ENCODE results near the gene CES2. TPM values are rescaled to one million over a fixed set of nuclear protein-coding genes. Genes with fewer than 3 reads are reported as not detected.
"Not testable (repeated sequence)": the region's sequence is repeated elsewhere in the genome, so short reads cannot be mapped to it uniquely, and the experiment has no call there.

The CES2 gene
- total RNA-seq, 4 donors from 2014 or later = 113 to 4,512 (median 3,000) TPM

GRCh38 chr16:66986559-66986958, 51.2 kb downstream of the CES2 start:
- no peak for DNase-seq
- no peak overlapping the region for H3K4me3 ChIP-seq
- no peaks in the 10 kb centered on the region for H3K9me3 ChIP-seq
- no peaks in the 10 kb centered on the region for H3K4me1 ChIP-seq
- H3K36me3 ChIP-seq = no peaks in the 10 kb centered on the region
- no peaks in the 10 kb centered on the region for H3K27me3 ChIP-seq
- no peak for TF ChIP-seq POLR2A (IDR thresholded peaks at IDR 0.05)
- H3K27ac ChIP-seq = no peak overlapping the region

- TF ChIP-seq POLR2A (IDR thresholded peaks at IDR 0.05) = no peak
- no peak for TF ChIP-seq CTCF (IDR thresholded peaks at IDR 0.05)
- no peaks in the 10 kb centered on the region for H3K36me3 ChIP-seq
- no peak within 1 kb of the TSS for H3K27ac ChIP-seq
- H3K4me3 ChIP-seq = no peak within 1 kb of the TSS
- no peaks in the 10 kb centered on the region for H3K27me3 ChIP-seq
- no peaks in the 10 kb centered on the region for H3K4me1 ChIP-seq
- no peaks in the 10 kb centered on the region for H3K9me3 ChIP-seq
- peak in 1 of 3 donors; percentile 58 for DNase-seq
Observed at GRCh38 chr16:66988197-66988788, 53.0 kb downstream of the CES2 start, which contains the start of gene CES4A. Gene CES4A (plus strand): TSS chr16:66988589. CDS start chr16:66988773, 184 bp downstream.

- TF ChIP-seq POLR2A (IDR thresholded peaks at IDR 0.05) = no peak
- TF ChIP-seq CTCF (IDR thresholded peaks at IDR 0.05) = no peak
- no peaks in the 10 kb centered on the region for H3K36me3 ChIP-seq
Observed at GRCh38 chr16:66991545-66992077, 56.3 kb downstream of the CES2 start.

GRCh38 chr16:66993558-66993957, 58.2 kb downstream of the CES2 start:
- H3K27me3 ChIP-seq, DNase-seq, H3K4me1 ChIP-seq, H3K36me3 ChIP-seq, H3K4me3 ChIP-seq, H3K9me3 ChIP-seq, H3K27ac ChIP-seq: not testable (repeated sequence)

More at GRCh38 chr16:66991545-66992077, 56.3 kb downstream of the CES2 start:
- DNase-seq = no peak
- Histone ChIP-seq H3K27ac (no peak overlapping the region), H3K4me1 (no peaks in the 10 kb centered on the region), H3K9me3 (no peaks in the 10 kb centered on the region), H3K27me3 (no peaks in the 10 kb centered on the region), H3K4me3 (no peak overlapping the region)

Other genes with a start within 250 kb of the CES2 start
- gene CMTM4, start 238.8 kb upstream of the CES2 start, total RNA-seq = 100 to 1,000 TPM in 2 of 4 donors, 10 to 100 TPM in 2; 33.8 to 116 (median 101) TPM
- gene DYNC1LI2, start 183.9 kb upstream of the CES2 start, total RNA-seq = 100 to 1,000 TPM; 167 to 337 (median 206) TPM
- gene TERB1, start 133.9 kb upstream of the CES2 start, total RNA-seq = under 1 TPM in 1 of 4 donors, not detected in 3; 0.40 TPM
- 10 to 100 TPM; 33.6 to 51.3 (median 43.0) TPM for gene NAE1, start 104.5 kb upstream of the CES2 start, total RNA-seq
- gene CA7, start 91.1 kb upstream of the CES2 start, total RNA-seq = 10 to 100 TPM; 13.2 to 59.4 (median 32.2) TPM
- gene PDP2, start 55.0 kb upstream of the CES2 start, total RNA-seq = 10 to 100 TPM; 12.1 to 27.9 (median 15.3) TPM
- 10 to 100 TPM in 3 of 4 donors, not detected in 1; 11.3 to 19.5 (median 15.4) TPM for gene CDH16, start 16.6 kb upstream of the CES2 start, total RNA-seq
- 1 to 10 TPM in 3 of 4 donors, under 1 TPM in 1; 0.53 to 4.1 (median 2.8) TPM for gene RRAD, start 10.0 kb upstream of the CES2 start, total RNA-seq
- 10 to 100 TPM; 28.1 to 72.7 (median 55.2) TPM for gene CIAO2B, start 1.1 kb upstream of the CES2 start, total RNA-seq
- 100 to 1,000 TPM in 3 of 4 donors, 10 to 100 TPM in 1; 28.9 to 227 (median 161) TPM for gene CES3, start 25.8 kb downstream of the CES2 start, total RNA-seq
- gene CES4A, start 53.1 kb downstream of the CES2 start, total RNA-seq = 10 to 100 TPM; 13.7 to 26.5 (median 17.9) TPM
- 10 to 100 TPM; 14.0 to 30.5 (median 26.6) TPM for gene CBFB, start 93.6 kb downstream of the CES2 start, total RNA-seq
- 10 to 100 TPM; 11.4 to 30.6 (median 20.4) TPM for gene PHAF1, start 174.4 kb downstream of the CES2 start, total RNA-seq
- 1 to 10 TPM; 2.5 to 4.0 (median 3.5) TPM for gene B3GNT9, start 215.5 kb downstream of the CES2 start, total RNA-seq
- 10 to 100 TPM; 23.5 to 52.0 (median 32.0) TPM for gene TRADD, start 224.4 kb downstream of the CES2 start, total RNA-seq
- 10 to 100 TPM; 19.6 to 57.1 (median 35.1) TPM for gene FBXL8, start 224.4 kb downstream of the CES2 start, total RNA-seq
- 100 to 1,000 TPM in 1 of 4 donors, 10 to 100 TPM in 3; 15.6 to 140 (median 69.8) TPM for gene HSF4, start 229.2 kb downstream of the CES2 start, total RNA-seq
- gene NOL3, start 235.0 kb downstream of the CES2 start, total RNA-seq = 10 to 100 TPM; 24.4 to 65.2 (median 34.1) TPM
- 10 to 100 TPM; 20.8 to 57.8 (median 42.3) TPM for gene MATCAP1, start 248.4 kb downstream of the CES2 start, total RNA-seq

Data from Peyer's patch (tissue), 4 donors.